HG03066 (cell line): ENCODE data around the gene CAMTA1.

Experiments
- ATAC-seq: cut with Tn5 transposase; IDR thresholded peaks from one replicate; pipeline ENCODE4 v1.9.1; 2021; ENCODE audit warnings: low read depth; ENCODE audit not compliant: unreplicated experiment

Gene CAMTA1

DNA sequence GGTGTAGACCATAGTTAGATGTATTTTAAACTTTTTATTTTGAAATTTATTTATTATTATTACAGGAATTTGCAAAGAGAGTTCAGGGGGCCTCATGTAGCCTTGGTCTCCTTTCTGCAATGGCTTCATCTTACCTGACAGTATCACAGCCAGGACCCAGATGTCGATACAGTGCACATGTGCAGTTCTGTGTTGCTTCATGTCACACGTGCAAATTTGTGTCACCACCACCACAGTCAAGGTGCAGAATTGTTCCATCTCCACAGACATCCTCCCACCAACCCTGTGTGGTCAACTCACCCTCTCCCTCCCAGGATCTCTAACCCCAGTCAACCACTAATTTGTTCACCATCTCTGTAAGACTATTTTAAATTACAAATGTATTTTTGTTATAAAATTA is 184.5 kb downstream of the CAMTA1 start:
- no peak for ATAC-seq

DNA sequence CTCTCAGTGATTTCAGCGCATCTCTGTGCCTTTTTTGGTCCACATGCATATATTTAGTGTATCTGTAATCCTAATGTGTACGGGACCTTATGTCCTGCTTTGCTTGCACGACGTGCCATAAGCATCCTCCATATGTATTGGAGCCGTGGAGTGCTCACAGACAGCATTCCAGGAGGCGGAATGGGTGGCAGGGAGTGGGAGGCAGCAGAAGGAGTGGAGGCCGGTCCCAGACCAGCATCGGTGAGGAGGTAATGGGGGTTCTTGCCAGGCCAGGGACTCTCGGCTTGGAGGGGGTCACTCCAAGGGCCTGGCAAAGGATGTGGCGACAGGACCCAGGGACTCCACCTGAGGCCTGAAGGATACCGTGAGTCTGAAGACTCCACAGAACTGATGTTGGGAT is 185.0 kb downstream of the CAMTA1 start:
- ATAC-seq: no peak

DNA sequence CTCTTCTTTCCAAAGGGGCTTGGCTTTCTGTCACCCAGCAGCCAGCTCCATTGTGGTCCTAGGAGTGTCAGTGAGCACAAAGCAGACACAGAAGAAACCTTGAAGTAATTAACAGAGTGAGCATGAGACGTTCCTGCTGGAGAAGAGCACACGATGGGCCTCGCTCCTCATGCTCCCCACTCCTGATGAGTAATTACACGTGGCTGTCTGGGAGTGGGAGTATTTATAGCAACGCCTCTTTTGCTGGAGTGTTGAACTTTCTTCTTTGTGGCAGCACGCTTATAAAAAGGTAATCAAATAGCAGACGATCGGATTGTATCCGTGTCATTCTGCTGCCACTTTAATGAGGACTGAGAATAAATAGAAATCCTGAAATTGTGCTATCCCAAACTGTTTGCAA is 185.8 kb downstream of the CAMTA1 start:
- no peak for ATAC-seq

DNA sequence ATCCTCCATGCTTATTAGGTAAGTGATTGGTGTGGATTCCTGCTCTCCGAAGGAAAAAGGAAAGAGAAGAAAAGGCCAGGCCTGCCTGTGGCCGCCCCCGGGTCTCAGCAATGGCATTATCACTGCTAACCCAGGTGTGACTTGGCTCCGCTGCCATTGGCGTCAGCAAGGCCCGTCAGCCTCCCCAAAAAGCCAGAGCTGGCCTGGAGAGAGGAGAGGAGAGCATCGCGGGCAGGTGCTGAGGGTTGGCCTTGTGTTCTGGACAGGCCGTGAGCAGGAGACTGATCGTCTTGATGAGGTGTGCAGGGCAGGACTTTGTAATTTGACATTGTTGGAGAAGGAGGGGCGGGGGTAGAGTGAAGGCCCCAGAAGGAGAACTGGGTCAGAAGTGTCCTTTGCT is 186.4 kb downstream of the CAMTA1 start:
- no peak for ATAC-seq

DNA sequence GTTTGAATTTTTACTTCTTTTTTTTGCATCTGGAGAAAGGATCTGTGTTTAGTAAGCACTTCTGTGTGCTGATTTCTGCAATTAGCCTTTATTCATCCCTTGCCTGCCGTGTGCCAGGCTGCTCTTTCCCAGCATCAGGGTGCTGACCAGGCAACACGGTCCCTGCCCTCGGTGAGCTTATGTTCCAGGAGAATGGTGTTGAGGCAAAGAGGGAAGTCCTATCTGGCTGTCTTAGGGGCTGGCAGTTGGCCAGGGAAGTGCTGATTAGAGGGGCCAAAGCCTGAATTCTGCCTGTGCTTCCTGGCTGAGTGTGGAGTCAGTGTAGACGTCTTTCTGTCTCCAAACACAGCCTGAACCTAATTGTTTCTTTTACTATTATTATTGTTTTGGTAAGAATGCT is 187.1 kb downstream of the CAMTA1 start:
- ATAC-seq: no peak

DNA sequence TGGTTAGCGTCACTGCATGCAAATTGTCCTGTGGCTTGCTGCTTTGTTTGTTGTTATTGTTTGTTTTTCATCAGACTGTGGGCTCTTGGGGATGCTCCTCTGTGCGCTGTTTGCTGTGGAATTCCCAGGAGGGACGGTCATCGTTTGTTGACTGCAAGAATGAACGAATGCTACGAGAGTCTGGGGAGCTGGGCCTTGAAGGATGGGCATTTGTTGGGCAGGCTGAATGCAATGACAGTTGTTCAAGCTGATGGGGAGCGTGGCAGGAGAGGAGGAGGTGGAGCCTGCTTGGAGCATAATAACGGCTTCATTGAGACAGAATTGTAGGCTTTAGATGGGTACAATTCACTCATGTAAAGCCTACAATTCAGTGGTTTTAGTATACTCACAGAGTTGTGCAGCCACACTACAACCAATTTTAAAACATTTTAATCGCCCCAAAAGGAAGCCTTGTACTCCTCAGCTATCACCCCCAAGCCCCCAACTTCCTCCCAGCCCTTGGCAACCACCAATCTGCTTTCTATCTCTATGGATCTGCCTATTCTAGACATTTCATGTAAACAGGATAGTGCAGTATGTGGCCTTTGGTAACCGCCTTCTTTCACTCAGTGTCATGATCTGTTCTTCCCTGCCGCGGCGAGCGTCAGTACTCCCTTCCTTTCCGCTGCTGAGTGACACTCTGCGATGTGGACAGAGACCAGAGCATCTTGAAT is 190.2 kb downstream of the CAMTA1 start:
- no peak for ATAC-seq

DNA sequence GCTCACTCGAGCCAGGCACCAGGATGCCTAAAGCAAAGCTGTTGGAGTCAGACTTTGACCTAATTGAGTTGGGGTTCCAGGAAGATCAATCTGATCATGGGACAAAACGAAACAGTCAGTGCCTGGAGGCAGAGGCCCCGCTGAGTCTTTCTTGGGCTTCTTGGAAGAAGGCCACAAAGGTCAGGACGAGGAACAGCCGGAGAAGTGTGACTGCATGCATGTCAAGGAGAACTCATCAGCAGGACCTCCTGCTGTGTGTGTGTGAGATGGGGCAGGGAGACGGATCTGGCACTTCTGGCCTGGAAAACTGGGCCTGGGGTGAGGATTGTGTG is 190.8 kb downstream of the CAMTA1 start:
- no peak for ATAC-seq

DNA sequence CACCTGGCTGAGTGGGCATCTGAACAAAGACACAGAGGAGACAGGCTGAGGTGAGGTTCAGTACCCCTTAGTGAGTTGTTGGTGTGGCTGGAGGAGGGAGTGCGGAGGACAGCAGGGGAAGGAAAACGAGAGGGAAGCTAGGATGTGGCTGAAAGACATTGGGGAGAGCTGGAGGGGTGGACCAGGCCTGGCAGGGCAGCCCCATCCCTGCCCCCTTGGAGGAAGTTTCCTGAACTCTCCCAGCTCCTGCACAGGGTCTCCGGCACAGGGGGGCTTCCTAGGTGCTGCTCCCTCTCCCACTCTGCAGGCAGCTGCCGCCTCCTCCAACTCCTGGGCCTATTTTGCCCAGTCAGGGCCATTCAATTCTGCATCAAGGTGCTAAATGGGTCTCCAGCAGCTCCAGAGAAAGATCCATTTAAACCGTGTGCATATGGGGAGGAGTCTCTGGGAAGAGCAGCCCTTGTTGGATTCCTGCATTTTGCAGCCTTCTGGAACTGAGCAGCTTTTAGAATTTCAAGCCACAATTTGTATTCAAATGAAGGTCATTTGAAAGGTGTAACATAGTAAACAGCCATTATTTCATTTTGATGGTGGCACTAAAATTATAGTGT is 193.9 kb downstream of the CAMTA1 start:
- no peak for ATAC-seq

DNA sequence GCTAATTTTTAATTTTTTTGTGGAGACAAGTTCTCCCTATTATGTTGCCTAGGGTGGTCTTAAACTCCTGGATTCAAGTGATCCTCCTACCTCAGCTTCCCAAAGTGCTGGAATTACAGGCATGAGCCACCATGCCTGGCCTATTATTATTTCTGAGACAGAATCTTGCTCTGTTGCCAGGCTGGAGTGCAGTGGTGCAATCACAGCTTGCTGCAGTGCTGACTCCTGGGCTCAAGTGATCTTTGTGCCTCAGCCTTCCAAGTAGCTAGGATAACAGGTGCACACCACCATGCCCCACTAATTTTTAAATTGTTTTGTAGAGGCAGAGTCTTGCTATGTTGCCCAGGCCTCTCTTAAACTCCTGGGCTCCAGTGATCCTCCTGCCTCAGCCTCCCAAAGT is 196.3 kb downstream of the CAMTA1 start:
- ATAC-seq: no peak

DNA sequence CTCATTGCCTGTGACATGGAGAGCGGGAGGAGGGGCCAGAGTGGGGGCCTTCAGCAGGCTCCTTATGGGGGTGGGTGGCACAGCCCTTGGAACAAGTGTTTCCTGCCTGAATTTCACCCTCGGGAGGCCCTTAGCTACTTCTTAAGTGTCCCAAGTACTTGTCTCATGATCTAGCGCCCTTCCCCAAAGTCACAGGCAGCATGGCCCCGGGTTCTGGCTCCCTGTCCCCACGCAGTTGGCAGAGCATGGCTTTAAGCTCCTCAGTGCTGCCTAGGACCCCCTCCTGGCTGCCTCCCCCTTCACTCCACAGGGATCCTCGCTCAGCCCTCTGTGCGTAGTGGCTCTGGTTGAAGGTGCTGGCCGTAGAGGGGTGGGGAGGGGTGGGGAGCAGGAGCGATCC is 197.2 kb downstream of the CAMTA1 start:
- no peak for ATAC-seq

DNA sequence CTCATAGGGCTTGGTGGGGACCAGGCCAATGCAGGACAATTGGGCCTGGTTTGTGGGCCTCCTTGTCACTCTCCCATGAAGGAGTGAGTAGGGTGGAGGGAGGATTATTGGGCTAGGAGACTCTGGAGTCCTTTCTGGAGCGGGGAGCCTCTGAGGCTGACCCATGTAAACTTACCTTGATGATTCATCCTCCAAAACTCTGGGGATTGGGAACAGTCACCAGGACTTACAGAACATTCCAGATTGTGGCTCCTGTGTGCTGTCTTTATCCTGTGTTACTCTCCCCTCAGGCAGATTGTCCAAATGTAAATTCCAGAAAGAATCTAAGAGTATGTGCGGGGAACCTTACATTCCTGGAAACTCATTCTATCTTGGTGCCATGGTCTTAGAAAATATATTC is 197.6 kb downstream of the CAMTA1 start:
- no peak for ATAC-seq

DNA sequence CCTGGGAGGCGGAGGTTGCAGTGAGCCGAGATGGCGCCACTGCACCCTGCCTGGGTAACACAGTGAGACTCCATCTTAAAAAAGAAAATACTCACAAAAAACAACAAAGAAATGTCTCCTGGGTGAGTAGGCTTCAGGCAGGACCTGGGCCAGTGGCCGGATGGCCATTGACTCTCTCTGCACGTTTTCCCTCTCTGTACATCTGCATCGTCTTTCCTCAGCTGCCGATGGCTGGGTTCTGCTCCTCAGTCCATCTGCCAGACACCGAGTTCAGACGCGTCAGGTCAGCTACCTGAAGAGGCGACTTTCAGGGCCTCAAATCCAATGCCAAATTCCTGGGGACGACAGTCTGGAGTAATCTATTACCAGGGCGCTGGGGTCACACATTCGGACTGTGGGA is 199.3 kb downstream of the CAMTA1 start:
- ATAC-seq: no peak

DNA sequence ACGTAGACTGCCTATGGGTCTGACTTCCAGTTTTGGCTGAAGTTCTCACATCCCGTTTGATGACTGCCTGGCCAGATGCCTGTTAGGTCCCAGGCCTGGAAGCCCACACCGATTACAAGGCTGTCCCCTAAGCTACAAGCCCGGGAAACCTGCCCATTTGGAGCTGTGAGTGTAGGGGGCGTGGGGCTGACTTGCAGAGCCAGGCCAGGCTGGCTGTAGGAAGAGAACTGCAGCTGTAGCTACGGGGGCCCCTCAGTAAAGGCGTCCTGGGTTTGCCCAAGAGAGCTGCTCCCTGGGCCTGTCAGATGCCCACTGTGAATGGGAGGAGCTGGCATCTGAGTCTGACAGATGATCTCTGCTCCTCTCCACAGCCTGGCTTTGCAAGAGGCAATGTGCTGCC is 199.7 kb downstream of the CAMTA1 start:
- ATAC-seq: no peak

DNA sequence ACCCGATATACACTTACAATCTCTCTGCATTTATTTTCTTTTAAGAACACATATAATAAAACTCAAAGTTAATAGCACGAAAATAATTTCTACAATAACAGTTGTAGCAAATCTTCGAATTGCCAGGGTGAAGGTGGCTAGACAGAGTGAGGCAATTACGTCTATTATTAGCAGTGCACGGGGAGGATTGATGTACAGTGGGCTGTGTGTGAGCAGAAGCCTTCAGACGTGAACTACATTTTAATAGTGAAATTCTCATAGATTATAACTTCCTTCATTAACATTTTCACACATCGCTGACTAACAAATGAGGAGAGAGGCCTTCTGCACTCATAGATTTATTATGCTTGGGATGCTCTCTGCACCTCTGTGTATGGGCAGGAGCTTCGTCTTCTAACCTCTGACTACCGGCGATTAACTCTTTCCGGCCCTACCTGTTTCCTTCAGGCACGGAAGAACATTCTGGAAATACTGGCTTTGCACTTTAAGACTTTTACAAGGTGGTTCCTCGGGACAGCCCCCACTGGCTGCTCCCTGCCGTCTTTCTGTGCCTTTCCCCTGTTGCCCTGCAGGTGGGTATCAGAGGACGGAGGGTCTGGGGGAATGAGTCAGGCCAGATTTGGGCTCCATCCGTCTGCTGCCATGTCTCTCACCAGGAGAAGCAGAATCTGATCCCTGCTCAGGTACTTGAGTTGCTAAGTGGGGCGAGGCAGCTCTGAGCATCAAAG is 200.5 kb downstream of the CAMTA1 start:
- no peak for ATAC-seq

DNA sequence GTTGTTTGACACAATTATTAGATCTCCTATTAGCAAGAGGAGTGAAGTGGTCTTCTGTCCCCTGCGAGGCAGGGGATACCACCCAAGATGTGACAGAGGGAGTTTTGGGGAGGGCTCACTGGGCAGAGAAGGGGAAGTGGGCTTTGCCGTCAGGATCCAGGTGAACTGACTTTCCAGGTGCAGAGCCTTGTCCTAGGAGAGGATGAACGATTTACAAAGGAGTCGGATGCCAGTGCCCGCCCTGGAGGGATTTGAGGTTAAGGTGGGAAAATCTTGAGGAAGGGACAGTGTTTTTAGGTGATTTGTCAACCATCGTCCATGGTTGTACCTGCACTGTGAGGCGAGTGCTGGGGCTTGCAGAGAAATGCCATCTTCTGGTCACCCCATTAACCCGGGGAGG is 201.0 kb downstream of the CAMTA1 start:
- no peak for ATAC-seq

DNA sequence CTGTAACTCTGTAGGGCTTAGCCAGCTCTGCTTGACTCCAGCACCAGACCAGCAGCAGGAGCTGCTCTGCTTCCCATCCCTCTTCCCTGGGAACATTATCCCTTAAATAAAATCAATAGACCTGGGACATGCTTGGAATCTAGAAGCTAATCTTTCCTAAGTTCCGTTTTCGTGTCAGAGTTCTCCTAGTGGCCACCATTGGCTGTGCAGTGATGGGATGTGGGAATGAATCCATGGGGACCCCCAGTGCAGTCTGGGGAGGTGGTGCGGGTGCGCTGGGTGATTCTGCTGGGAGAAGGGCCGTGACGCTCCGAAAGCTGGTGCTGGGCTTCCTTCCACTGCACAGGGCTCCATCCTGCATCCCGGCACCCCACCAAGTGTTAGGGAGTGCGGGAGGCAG is 202.7 kb downstream of the CAMTA1 start:
- ATAC-seq: no peak

DNA sequence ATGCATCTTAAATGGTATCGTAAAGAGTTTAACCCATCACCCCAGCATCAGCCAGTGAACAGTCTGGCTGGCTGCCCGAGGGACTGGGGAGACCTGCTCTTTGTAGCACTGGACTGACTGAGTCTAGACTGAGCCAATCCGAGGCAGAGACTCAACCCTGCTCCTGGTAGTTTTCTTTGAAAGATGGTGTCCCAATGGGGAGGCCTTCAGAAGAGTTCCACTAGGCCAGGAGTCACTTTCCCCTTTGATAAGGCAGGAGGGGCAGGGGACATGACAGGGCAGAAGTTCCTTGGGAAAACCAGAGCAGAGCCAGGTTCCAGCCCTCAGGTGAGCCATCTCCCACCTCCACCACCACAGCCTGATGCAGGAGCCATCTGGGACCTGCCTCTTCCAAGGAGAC is 203.5 kb downstream of the CAMTA1 start:
- no peak for ATAC-seq

DNA sequence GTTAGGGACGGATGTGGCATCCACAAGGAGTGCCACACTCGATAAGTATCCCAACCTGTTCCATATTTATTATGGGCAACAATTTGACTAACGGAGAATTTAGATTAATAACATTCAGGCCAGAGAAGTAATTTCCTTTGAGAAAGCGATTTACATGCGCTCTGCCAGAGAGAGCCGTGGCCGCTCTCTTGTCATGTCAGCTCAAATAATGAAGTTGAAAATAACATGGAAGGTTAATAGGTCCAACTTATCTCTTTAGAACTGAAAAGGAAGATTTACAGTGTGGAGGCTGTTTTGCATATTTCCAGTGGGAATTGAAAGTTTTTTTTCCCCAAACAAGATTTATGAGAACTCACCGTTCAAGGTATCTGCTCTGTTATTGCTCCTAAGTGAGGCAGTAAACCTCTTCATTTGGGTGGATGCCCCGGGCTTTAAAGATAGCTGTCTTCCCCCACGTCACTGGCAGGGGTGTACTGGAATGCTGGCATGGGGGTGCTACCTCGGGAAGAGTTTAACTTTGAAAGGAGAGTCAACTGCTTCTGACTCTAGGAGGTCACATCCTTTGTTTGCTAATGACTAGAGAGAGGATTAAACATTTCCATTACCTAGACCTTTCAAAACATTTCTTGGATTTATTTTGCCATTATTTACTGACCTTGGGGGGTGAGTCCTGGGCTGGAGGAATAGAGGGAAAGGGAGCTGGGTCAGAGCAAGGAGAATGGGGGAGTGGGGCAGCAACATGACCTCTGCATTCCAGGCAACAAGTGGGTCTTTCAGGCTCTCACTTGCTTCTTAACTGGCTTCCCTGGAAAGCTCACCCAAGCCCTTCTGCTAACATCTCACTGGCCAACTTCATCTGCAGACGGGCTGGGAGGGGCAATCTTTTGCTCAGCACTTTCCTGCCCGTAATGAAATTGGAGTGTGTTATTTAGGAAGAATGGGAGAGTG is 204.2 kb downstream of the CAMTA1 start:
- ATAC-seq: no peak

DNA sequence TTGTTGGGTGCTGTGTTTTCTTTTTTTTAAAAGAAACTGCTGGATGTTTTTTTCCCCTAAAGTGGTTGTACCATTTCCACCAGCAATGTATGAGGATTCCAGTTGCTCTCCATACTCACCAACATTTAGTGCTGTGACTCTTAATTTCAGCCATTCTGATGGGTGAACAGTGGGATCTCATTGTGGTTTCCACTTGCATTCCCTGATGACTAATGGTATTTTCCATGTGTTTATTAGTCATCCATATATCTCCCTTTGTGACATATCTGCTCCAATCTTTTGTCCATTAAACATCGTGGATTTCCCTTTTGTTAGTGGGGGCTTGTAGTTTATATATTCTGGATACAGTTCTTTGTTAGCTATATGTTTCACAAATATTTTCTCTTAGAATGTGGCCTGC is 206.0 kb downstream of the CAMTA1 start:
- no peak for ATAC-seq

DNA sequence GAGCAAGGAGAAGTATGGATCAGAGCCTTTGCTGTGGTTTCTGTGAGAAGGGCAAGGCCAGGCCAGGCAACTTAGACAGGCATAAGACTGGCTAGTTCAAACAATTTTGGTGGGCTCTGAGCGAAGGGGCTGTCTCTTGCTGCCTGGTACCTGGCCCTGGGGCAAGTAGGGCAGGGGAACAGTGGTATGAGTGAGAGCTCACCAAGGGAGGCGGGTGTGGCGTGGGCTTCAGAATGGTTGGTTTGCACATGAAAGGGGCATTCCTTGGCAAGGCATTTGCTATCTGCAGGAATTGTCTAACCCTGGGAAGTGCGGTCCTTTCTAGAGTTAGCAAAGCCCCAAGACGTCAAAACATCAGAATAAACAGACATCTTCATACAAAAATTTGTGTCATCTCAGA is 210.5 kb downstream of the CAMTA1 start:
- ATAC-seq: no peak

DNA sequence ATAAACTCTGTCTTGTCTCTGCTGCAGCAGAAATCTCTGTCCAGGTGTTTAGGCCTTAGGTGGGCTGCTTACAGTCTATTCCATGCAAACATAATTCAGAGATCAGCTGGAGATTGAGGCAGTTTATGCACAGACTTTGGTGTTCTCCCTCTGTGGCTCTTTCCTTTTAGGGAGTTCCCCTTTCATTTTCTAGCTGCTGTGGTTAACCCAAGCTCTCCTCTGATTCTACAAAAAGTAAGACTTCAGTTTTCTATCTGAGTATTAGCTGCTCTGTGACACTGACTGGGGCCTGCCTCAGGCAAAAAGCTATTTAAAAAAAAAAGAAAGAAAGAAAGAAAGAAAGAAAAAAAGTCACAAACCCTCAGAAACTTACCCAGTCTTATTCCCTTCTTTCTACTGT is 211.1 kb downstream of the CAMTA1 start:
- no peak for ATAC-seq
